GM19397 (cell line): ENCODE data around the gene ADAM12.
A peak's percentile ranks its signal among the peaks of the same experiment; 100 is the strongest.

Experiments used
- ATAC-seq: cut with Tn5 transposase; IDR thresholded peaks from one replicate; pipeline ENCODE4 v1.9.1; 2021; ENCODE audit warnings: mild to moderate bottlenecking, moderate library complexity; ENCODE audit not compliant: unreplicated experiment

ADAM12 gene

DNA sequence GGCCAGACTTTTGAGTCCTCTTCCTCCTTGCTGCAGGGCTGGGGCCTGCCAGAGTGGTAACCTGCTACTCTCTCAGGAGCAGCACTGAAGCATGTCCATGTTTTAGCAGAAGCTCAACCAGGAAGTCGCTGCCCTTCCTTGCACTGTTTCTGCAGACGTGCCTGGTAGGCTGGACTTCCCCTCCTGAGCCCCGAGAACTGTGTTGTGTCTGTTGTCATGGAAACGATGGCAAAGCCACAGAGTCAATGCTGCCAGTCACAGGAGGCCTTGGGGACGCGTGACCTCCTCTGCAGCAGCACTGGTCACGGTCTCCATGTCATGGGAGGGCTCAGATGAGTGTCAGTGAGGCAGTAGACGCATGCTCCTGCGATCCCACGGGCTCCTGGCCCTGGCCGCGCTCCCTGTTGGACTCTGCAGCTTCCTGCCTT lies 346.5 kb downstream of the ADAM12 start:
- ATAC-seq, result peak; percentile 99

DNA sequence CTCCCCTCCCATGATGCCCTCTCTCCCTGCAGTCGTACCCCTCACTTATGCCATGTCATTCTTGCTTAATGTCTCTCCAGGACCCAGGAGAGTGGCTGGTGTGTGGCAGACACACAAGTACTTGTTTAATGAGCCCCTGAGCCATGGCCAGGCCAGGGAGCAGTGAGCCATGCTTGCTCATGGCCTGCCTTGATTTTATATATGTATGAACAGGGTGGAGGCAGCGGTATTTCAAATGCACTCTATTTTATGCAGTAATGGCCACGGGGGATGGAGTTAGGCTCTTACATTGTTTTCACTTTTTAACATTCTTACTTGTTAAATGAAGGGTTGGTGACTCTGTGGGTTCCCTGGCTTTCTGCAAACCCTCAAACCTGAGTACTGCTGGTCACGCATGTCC lies 347.2 kb downstream of the ADAM12 start:
- no peak for ATAC-seq

GRCh38 chr10:126037946-126038345 lies 350.3 kb downstream of the ADAM12 start:
- ATAC-seq, result no peak

DNA sequence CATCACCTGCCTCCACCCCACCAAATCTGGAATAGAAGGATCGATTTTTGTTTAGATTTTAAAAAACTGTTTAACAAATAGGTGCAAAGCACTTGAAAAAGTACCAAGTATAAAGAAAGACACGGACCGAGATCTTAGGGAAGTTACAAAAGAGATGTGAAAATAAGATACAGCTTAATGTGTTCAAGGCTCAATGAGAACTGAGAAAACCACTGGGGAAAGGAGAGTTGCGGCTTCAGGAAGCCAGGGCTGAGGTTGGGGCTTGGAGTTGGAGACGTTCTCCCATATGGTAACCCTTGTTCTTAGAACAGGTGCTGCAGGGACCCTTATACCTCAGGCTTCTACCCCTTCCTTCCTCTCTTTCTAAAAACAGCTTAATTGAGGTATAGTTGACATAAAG lies 351.8 kb downstream of the ADAM12 start:
- no peak for ATAC-seq

GRCh38 chr10:126034586-126034985 lies 353.7 kb downstream of the ADAM12 start:
- no peak for ATAC-seq

- no peak for ATAC-seq
These were observed 358.3 kb downstream of the ADAM12 start for GRCh38 chr10:126029999-126030398.

- no peak for ATAC-seq
These were observed 360.6 kb downstream of the ADAM12 start for GRCh38 chr10:126027692-126028091.

DNA sequence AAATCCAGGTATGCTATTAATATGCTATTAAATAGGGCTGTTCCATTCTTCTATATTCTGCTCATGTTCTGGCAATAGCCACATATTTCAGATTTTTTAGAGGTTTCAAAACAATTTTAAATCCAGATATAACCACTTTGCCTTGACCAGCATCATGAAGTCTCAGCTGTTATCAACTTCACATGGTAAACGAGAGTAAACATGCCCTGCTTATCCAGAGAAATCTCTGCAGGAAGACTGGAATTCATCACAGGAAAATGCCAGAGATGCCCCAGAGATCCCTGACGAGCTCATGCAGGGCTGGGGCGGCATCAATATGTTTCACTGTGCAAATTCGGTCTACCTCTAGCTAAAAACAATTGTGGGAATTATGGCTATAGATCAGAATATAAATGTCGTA lies 365.4 kb downstream of the ADAM12 start:
- no peak for ATAC-seq

DNA sequence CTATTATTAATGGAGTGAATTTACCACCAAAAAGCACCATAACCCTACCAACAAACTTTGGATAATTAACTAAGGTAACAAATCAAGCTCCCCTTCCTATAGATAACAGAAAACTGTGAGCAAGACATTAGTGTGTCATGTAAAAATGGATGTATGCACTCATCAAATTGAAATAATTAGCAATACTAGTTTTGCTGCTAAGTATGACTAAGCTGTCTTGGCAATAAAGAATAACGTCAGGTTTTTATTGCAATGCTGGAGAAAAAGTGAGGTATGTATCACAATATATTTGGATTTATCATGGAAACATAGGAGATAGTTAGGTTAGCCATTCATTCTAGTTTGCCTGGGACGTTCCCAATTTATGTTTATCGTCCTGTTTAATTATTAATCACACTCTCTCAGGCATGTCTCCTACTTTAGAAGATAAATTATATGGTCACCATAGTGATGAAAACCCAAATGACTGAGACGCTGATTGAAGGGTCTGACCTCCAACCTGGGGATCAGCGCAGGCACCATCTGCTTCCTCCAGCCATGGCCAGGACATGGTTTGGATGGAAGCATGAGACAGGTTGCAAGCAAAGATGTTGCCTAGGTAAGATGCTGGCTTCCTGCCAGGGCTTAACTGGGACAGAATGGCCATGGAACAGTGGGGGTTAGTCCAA lies 366.3 kb downstream of the ADAM12 start:
- ATAC-seq, result no peak

GRCh38 chr10:126017961-126018560 lies 370.2 kb downstream of the ADAM12 start:
- no peak for ATAC-seq

DNA sequence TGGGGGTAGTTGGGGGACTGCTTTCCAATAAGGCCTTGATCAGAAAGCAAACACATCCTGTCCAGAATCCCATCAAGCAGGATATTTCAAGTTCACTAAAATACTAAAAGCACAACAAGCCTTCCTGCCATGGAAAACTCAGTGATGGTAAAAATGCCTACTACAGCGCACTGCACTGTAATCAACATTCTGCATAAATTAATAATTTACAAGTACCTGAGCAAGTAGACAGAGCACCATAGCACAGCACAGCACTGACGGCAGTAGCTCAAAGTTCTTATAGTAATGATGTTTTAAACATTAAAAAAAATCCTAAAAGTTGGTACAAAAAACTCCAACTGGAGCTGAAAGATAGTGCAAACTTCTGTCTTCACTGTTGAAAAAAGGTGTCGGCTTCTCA lies 371.4 kb downstream of the ADAM12 start:
- ATAC-seq, result no peak

GRCh38 chr10:126016156-126016805 lies 372.0 kb downstream of the ADAM12 start:
- no peak for ATAC-seq

GRCh38 chr10:126015413-126015812 lies 372.9 kb downstream of the ADAM12 start:
- ATAC-seq, result no peak

DNA sequence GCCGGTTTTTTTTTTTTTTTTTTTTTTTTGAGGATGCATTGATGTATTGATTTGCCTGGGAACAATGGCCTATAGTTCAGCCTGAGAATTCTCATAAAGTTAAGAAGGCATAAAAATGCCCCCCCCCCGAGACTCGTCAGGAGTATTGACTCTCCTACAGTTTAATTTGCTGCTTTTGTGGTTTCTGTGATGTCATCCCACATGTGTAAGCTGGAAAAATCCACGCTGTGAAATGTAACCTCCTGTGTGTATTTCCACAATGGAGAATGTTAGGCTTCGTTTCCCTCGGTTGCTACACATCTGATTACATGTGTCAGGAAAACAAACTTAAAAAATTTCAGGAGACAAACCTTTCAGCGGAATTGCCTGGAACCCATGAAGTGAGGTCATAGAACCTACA lies 374.0 kb downstream of the ADAM12 start:
- ATAC-seq, result no peak

- no peak for ATAC-seq
These were observed 374.6 kb downstream of the ADAM12 start for GRCh38 chr10:126013489-126014281.

- no peak for ATAC-seq
These were observed 375.8 kb downstream of the ADAM12 start for GRCh38 chr10:126012485-126012884.

DNA sequence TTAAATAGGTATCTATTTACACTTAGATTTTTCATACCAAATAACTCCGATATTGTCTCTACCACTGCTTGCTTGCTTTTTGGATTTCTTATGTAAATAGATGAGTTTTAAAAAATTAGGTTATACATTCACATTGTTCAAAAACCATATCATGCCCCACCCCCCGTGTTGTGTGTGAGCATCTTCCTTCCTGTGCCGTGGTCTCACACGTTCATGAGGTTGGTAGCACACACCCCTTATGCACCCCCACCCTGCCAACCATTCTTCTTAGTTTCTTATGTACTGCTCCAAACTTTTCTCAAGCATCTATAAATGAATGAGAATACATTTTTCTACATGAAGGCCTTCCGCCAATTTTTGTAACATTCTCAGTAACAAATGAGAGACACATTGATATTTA lies 376.3 kb downstream of the ADAM12 start:
- ATAC-seq, result no peak

DNA sequence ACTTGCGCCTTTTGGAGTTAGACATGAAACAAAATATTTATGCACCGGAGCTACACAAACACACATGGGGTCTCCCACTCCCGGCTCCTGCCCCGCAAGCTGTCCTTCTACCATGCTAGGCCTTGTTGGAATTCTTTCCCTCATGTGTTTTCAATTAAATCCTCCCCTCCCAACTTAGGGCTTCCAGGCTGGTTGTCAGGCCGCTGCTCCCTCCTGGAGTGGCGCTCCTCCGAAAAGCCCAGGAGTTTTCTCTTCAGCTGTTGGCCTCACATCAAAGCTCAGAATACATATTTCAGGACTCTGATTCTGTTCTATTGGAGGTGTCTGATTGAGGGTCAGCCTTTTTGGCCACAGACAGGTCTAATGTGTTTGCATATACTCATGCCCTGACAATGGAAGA lies 378.6 kb downstream of the ADAM12 start:
- ATAC-seq, result no peak

DNA sequence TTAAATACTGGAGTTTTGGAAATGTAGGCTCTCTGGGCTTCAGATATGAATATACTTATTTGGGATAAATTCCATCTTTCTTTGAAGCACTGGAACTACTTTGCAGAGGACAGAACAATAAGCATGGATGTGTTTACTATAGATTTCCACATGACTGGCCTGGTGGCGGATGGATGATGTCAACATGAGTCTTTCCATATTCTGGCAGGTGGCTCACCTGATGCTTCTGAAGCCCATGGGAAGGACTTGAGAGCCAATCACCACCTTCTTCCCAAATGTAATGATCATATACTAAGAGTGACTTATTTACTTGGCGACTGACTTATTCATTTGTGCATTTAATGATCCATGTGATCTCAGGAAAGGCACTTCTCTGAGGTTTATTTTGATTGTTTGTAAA lies 381.4 kb downstream of the ADAM12 start:
- no peak for ATAC-seq

DNA sequence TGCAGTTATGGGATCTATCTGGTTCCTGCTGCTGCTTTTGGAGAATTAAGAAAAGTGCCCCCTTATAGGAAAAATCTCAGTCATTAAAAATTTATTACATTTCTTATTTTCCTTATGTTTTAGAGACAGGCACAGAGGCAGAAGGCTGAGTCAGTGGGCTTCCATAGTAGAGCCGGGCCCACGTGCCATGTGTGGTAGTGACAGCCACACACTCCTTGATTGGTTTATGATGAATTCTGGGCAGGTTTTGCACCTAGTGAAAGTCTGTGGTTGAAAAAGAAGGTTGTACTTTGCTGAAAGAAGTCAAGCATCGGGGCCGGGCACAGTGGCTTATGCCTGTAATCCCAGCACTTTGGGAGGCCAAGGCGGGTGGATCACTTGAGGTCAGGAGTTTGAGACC lies 382.0 kb downstream of the ADAM12 start:
- ATAC-seq, result no peak

DNA sequence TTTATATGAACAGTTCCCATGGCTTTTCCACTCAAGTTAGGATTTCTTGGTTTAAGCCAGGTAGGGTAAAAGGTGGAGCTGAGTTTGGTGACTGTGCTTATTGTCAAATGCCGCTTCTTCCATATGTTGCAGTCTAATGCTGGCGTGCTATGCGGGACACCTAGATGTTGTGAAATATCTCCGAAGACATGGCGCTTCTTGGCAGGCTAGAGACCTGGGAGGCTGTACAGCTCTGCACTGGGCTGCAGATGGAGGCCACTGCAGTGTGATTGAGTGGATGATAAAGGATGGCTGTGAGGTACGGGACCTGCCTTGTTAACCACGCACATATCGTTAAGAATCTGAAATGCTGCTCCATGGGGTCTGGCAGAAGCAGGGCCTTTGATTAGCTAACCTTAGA lies 383.5 kb downstream of the ADAM12 start:
- no peak for ATAC-seq

GRCh38 chr10:126001576-126001975 lies 386.7 kb downstream of the ADAM12 start:
- ATAC-seq, result no peak
